ENCODE results near the gene CYGB. TPM values are rescaled to one million over a fixed set of nuclear protein-coding genes. Genes with fewer than 3 reads are reported as not detected.

Gene CYGB
- total RNA-seq, 1 experiment from 2014 or later, result not detected

Small RNA genes within 50 kb of the gene (small RNA-seq; reads per million reads assigned to genes)
- not detected for gene SNORD1A
- 210 reads per million, percentile 99 among the genes with 10 or more reads in this experiment for gene SNORD1B

Other genes with a start within 250 kb of the CYGB start
- gene QRICH2, start 229.4 kb downstream of the CYGB start, total RNA-seq (2014; rRNA removed; shearing (Covaris generic); ENCODE audit: low replicate concordance), result 3.1 and 3.7 TPM in 2 replicates
- 27.6 and 41.1 TPM in 2 replicates for gene PRPSAP1, start 183.8 kb downstream of the CYGB start, total RNA-seq (2014; rRNA removed; shearing (Covaris generic); ENCODE audit: low replicate concordance)
- gene SPHK1, start 153.1 kb downstream of the CYGB start, total RNA-seq (2014; rRNA removed; shearing (Covaris generic); ENCODE audit: low replicate concordance), result 0.67 and 3.9 TPM in 2 replicates
- 10.5 and 19.9 TPM in 2 replicates for gene UBE2O, start 84.6 kb downstream of the CYGB start, total RNA-seq (2014; rRNA removed; shearing (Covaris generic); ENCODE audit: low replicate concordance)
- gene AANAT, start 70.1 kb downstream of the CYGB start, total RNA-seq (2014; rRNA removed; shearing (Covaris generic); ENCODE audit: low replicate concordance), result not detected in 2 replicates
- gene RHBDF2, start 36.3 kb downstream of the CYGB start, total RNA-seq (2014; rRNA removed; shearing (Covaris generic); ENCODE audit: low replicate concordance), result 5.1 and 5.4 TPM in 2 replicates
- 0.37 and 0.69 TPM in 2 replicates for gene PRCD, start 2.3 kb upstream of the CYGB start, total RNA-seq (2014; rRNA removed; shearing (Covaris generic); ENCODE audit: low replicate concordance)
- gene ST6GALNAC2, start 48.2 kb upstream of the CYGB start, total RNA-seq (2014; rRNA removed; shearing (Covaris generic); ENCODE audit: low replicate concordance), result not detected in 2 replicates
- gene ST6GALNAC1, start 106.0 kb upstream of the CYGB start, total RNA-seq (2014; rRNA removed; shearing (Covaris generic); ENCODE audit: low replicate concordance), result not detected in 2 replicates
- 0.45 TPM in 1 of 2 replicates, not detected in the other for gene MXRA7, start 173.3 kb upstream of the CYGB start, total RNA-seq (2014; rRNA removed; shearing (Covaris generic); ENCODE audit: low replicate concordance)
- 16.2 and 20.5 TPM in 2 replicates for gene JMJD6, start 188.9 kb upstream of the CYGB start, total RNA-seq (2014; rRNA removed; shearing (Covaris generic); ENCODE audit: low replicate concordance)
- gene METTL23, start 189.1 kb upstream of the CYGB start, total RNA-seq (2014; rRNA removed; shearing (Covaris generic); ENCODE audit: low replicate concordance), result 43.4 and 72.4 TPM in 2 replicates
- gene SRSF2, start 199.6 kb upstream of the CYGB start, total RNA-seq (2014; rRNA removed; shearing (Covaris generic); ENCODE audit: low replicate concordance), result 328 and 459 TPM in 2 replicates
- gene MFSD11, start 200.4 kb upstream of the CYGB start, total RNA-seq (2014; rRNA removed; shearing (Covaris generic); ENCODE audit: low replicate concordance), result 19.1 and 34.3 TPM in 2 replicates

All from Karpas-422 (cell line).